GM12872 (cell line): ENCODE measurements around the gene KLHDC8A.

Experiments
- CTCF ChIP-seq: IDR thresholded peaks from 3 replicates; pipeline ENCODE4 v1.5.1; 2011; ENCODE audit warnings: low read depth, mild to moderate bottlenecking, low read length, moderate library complexity; ENCODE audit not compliant: insufficient read depth

The KLHDC8A gene

DNA sequence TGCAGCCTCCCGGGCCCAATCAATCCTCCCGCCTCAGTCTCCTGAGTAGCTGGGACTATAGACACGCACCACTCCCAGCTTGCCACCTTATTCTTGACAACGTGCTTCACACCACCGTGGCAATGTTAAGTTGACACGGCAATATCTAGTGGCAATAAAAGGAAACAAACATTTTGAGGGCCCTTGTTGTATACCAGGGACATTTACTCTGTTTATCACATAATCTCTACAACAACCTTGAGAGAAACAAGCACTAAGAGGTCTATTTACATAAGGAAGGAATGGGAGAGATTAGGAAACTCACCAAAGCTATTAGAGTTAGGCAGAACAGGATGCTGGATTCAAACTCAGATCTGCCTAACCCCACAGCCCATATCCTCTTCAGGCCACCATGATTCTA, 3.1 kb downstream of the KLHDC8A start:
- no peak for TF ChIP-seq CTCF

DNA sequence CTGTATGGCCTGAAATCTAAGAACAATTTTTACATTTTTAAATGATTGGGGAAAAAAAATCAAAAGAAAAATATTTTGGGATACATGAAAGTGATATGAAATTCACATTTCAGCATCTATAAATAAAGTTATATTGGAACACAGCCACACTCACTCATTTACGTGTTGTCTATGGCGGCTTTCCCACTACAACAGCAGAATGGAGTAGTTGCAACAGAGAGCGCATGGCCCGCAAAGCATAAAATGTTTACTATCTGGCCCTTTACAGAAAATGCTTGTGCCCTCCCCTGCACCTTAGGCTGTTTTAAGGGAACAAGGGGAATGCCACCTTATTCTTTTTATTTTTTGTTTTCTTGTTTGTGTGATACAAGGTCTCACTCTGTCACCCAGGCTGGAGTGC, 3.5 kb downstream of the KLHDC8A start:
- no peak for TF ChIP-seq CTCF

GRCh38 chr1:205351984-205352713, 4.6 kb downstream of the KLHDC8A start:
- no peak for TF ChIP-seq CTCF

DNA sequence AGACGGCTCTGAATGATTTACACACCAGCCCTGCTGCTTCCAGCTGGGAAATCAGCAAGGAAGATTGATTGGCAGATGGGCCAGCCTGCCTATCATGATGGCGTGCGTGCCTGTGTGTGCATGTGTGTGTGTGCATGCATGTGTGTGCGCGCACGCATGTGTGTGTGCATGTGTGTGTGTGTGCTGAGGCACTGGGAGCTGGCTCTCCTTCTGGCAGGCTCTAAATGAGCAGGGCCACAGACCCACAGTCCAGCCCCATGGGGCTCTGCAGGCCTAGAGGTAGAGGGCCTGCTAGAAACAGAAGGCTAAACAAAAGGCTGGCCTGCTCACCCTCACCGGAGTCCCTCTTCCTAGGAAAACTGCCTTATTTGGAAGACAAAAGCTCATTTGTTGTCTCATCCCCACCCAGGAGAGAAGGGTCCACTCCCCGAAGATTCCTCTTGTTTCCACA, 6.0 kb downstream of the KLHDC8A start:
- no peak for TF ChIP-seq CTCF

DNA sequence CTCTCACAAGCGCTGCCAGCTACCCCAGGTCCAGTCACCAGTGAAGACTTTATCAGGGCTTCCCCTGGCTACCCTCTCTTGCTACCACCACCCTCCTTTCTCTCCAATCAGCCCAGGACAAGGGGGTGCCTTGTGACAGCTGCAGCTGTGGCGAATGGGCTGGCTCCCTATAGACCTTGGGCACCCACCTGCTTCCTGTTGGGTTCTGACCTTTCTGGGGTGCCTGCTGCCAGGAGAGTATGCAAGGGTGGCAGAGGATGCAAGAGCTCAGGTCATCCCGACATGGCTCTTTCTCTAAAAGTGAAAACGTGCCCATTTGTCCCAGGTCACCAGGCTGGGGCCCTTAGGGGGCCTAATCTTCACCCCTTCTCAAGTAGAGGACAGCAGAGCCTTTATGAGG, 6.6 kb downstream of the KLHDC8A start:
- TF ChIP-seq CTCF = no peak

DNA sequence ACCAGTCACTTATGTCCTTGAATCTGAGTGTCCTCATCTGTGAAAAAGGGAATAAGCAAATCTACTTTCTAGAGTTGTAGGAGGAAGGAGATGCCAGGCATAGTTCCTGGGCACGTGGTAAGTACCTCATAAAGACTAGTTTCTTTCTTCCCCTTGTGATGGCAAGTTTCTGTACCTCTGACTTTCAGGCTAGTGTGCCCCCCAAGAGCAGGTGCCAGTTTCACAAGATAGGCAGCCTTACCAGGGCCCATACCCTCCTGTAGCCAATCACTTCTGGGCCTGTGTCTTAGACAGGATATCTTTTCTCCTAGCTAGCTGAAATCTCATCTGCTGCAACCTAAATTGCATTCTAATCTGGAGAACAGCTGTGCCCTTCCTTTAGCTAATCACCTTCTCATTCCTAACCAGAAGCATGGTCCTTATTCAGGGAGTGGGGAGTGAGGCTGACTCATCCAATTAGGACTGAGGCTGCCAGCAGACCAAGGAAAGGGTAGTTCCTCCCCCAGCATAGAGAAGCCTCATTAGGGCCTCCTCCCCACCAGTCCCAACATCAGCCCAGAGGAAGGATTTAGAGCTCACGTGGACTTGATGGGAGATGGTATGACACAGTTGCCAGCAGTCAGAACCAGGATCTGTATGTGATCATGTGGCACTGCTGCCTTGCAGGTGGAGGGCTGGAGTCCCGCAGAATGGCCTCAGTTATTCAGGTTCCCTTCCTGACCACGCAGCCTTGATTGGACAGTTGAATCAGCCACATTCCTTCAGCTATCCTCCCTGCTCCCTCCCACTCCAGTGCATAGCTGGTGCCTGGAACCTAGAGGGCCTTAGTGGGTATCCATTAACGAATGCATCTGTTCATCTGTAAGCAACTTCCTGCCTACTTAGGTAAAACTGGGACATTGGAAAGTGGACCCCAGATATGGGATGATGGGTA, 7.9 kb downstream of the KLHDC8A start:
- no peak for TF ChIP-seq CTCF

GRCh38 chr1:205346956-205347574, 9.7 kb downstream of the KLHDC8A start:
- no peak for TF ChIP-seq CTCF
